HG02588 (cell line): ENCODE results near the gene LRRC63.
"Not testable (repeated sequence)": the region's sequence is repeated elsewhere in the genome, so short reads cannot be mapped to it uniquely, and the experiment has no call there.

Source experiments
- ATAC-seq: cut with Tn5 transposase; IDR thresholded peaks from one replicate; pipeline ENCODE4 v1.9.1; 2021; ENCODE audit warnings: mild to moderate bottlenecking, moderate library complexity; ENCODE audit not compliant: unreplicated experiment

The LRRC63 gene

DNA sequence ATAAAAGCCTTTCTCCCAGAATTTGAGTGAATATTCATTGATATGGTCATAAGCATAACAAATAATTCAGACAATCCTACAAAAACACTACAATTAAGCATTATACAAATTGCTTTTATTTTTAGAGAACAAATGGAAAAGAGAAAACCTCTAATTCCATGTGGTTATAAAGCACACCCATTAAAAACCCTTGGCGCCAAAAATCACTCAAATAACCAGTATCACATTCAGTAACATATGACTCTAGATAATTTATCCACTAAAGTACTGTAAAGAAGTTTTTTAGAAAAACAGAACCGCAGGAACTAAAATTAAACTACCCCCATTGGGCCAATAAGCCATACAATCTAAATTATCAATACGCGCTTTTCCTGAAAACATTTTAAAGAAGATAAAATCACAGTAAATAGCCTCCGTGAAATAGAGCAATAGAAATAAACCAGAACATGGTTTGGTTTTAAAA, 30.3 kb upstream of the LRRC63 start:
- no peak for ATAC-seq

DNA sequence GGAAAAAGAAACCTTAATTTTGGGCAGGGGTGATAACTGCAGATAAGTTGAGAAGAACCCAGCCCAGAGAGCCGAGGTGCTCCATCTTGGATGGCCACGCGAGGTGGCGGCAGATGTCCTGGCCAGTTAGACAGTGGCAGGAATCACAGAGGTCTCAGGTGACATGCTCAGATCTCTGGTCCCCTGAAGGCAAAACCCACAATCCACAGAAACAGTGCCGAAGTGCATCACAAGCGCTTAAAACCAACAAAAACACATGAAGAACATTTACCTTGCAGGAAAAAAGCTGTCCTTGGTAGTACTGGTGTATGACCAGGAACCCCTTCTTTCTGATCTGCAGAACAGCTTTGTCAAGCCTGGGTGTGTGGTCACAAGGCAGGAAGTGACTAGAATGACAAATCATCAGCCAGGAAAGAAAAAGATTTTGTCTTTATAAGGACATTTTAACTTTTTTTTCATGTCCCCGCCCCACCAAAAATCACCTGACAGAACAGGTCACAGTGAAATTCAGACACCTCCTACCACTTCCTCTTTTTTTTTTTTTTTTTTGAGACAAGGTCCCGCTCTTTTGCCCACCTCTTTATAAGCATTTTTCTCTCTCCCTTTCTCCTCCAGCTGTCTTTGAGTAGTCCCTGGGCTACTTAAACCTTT, 29.8 kb upstream of the LRRC63 start, which contains the start of gene LCP1:
Gene LCP1 (minus strand): TSS at position 338 of the 651 bp plus-strand sequence. CDS start 22,515 bp downstream, outside the sequence.
- peak; percentile 66 for ATAC-seq

DNA sequence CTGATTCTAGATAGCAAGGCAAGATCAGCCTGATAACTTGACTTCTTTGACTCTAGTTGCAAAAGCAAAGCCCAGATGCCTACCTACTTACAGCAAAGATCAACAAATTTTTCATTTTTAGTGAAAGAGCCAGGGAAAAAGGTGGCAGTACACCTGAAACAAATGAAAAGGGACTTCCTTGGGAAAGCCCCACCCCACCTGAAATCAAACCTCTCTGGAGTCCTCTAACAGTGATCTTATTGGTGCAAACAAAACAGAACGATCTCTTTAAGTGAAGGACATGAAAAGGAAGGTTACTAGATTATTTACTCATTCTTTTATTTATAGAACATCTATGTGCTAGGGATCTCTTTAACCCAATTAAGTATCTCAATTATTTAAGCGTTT, 29.2 kb upstream of the LRRC63 start:
- ATAC-seq, result no peak

DNA sequence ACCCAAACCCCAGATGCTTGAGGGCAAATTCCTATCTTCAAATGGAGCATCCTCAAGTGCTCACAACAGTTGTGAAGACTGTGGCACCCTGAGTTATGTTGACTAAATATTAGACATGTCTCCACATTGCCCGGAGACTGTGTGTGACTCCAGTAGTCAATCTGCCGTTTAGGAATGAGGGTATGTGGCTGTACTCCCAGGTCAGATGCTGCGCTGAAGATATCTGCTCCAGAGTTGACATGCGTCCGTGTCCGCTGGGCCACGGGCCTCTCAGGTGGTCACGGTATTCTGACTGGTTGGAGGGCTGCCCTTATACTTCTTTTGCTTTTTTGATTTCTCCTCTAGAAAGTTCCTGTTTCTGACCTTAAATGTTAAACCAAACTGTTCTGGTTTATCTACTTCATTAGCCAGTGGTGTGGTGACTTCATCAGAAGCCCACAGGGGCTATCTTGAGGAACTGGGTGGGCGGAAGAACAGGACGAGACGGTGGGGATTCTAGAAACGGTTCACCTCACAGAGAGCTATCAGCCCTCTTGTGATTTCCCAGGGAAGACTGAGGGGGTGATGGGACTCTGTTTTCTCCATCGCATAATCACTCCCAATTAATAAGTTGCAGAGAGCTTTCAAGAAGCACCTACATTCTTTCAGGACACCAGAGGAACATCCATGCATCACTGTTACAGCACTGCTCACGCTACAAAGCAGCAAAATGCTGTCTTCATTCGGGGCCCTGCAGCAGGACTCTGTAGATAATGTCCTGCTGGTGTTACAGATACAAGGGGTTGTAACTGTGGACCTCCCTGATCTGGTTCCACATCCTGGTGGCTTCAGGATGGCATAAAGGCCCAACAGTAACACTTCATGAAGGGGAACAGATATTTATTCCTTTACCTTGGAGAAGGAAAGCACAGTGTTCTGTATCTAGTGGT, 28.4 kb upstream of the LRRC63 start:
- ATAC-seq, result no peak

DNA sequence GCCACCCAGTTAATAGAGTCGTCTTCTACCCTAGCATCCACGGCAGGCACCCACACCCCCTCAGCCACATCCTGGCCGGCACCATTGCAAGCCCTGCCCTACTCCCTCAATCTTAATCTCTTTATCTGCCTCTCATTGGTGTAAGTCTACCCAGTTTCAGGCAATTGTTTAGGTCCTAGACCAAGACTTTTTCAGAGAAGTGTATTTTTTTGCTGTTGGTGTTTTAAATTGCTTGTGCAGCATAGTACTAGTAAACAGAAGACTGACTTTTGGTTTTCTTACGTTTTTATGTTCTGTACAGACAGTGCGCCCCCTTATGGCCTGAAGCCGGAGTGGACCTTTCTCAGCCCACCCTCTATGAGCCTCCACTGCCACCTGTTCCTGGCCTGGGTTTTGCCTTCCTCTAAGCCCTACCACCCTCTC, 27.4 kb upstream of the LRRC63 start:
- ATAC-seq, result peak; percentile 34

DNA sequence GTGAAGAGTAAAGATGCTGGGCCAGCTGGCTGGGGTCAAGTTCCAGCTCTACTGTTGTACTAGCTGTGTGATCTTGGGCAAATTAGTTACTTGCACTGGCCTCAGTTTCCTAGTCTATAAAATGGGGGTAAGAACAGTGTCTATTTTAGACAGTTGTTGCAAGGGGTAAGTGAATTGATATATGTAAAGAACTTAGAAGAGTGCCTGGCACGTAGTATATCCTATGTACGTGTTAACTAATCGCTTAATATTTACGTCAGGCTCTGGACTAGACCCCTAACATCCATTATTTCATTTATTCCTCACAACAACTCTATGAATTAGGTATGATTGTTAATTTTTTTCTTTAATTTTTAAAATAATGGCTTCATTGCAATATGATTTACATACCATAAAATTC, 26.1 kb upstream of the LRRC63 start:
- ATAC-seq, result no peak

DNA sequence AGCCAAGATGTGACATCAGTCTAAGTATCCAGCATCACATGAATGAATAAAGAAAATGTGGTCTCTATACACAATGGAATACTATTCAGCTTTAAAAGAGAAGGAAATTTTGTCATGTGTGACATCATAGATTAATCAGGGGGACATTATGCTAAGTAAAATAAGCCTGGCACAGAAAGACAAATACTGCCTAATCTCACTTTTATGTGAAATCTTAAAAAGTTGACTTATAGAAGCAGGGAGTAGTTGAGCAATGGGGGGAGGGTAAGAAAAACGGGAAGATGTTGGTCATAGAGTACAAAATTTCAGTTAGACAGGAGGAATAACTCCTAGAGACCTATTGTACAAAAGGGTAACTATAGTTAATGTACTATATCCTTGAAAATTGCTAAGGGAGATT, 19.3 kb upstream of the LRRC63 start:
- ATAC-seq, result no peak

DNA sequence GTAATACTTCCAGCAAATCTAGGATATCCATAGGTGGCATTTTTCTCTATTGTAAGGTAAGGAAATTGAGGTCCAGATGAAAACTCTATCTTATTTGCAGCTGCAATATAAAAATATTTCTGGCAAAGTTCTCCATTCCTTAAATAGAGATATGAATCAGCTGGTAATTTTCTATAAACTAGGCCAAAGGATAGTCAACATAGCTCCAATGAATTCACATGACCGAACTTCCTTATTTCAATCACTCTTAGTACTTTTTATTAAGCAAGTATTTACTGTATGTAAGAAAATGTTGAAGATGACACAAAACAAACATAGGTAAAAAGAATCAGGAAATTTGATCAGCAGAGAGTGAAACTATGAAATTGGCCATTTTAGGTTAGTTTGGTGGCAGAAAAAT, 16.7 kb upstream of the LRRC63 start:
- no peak for ATAC-seq

DNA sequence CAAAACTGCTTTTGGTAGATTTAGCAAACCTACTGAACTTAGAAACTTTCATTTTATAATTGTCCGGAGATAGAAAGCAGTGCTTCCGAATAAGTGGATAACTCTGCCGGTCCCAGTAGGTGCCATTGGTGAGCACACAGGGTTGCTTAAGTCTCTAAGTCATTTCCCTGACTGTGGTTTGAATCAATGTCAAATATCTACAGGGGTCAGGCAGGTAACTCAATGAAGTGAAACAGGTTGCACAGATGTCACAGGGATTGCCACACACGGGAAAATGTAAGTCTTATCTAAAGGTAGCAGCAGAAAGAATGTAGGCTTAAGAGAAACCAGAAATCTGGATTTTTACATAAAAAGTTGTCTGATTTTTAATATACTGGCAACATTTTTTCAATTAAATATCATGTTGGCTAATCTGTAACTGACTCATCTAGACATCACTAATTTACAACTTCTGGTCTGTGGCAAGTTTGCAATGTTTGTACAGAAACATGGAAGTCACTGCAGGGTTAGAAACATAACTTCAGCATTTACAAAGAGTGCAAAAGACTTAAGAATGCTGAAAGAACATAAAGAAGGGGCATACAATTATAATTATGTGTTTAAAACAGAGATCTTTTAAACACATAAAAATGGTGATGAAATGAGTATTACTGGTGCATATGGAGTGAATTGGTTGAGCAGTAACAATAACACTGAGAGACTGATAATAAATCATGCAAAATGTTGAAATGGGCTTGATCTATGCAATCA, 14.3 kb upstream of the LRRC63 start:
- ATAC-seq, result no peak

DNA sequence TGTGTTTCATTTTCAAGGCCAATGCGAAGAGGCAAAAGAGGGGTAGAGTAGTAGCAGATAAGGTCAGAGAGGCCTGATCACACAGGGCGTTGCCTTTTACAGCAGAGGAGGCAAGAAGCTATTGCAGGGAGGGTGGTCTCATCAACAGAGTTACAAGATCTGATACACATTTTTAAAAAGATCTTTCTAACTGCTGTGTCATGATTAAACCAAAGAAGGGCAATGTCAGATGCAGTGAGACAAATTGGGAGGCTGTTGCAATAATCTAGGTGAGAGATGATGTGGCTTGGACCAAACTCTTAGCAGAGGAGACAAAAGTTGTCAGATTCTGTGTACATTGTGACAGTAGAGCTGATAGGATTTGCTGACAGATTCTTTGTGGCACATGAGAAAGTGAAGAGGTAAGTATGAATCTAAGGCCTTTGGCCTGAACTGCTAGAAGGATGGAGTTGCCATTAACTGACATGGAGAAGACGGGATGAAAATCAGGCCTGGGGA, 13.0 kb upstream of the LRRC63 start:
- ATAC-seq, result no peak

DNA sequence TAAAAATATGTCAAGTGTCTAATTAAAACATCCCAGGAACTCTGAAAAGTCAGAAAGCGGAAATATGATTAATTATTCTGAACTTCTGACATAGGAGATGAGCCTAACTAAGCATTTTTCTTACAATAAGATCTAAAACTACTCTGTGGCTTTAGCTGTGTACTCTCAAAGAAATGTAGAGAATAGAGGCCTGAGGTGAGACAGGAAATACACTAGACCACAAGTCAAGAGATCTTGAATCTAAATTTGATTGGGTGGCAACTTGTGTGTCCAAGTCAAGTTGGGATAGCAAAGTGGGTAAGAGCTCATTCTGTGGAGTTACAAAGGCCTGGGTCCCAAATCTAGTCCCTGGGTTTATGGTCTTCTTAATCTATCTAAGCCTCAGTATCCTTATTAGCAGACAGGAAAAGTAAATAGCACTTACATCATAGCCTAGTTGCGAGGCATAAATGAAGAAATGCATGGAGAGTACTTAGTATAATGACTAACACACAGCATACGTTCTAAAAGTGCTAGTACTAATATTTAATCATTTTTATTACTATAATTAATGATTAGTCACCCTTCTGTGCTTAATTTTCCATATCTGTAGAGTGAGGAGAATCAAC, 9.4 kb upstream of the LRRC63 start:
- ATAC-seq, result no peak

DNA sequence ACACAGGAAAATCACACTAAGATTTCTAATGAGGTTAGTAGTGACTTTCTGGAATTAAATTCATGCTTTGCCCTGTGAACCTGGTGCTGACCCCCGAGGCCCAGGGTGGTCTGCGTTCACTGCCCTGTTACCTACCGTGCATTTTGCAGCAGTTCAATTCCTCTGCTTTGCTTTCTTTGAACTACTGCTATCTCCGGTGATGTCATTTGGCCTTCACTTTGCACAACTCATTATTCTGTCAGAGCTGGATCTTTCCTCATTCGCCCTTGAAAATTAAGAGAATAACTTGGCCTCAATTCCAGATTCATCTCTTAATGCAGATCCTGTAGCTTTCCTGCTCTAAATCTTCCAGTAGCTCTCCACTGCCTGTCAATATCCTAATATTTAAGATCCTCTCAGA, 8.8 kb upstream of the LRRC63 start:
- no peak for ATAC-seq

DNA sequence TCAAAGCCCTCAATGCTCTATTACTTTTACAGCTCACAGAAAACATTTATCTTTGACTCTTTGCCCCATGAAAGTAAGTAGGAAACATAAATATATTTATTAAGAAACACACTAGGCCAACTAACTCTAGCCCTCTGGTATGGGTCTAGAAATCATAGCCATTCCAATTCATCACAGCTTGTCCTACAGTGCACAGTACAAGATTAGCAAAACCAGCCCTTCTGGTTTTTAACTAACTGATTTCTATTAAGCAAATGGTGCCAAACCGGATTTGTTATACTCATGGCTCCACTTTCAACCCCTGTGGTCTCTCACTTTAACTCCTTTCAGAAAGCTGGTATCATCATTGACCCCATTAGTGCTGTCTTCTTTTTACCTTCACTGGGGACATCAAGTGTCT, 5.6 kb upstream of the LRRC63 start:
- ATAC-seq, result no peak

DNA sequence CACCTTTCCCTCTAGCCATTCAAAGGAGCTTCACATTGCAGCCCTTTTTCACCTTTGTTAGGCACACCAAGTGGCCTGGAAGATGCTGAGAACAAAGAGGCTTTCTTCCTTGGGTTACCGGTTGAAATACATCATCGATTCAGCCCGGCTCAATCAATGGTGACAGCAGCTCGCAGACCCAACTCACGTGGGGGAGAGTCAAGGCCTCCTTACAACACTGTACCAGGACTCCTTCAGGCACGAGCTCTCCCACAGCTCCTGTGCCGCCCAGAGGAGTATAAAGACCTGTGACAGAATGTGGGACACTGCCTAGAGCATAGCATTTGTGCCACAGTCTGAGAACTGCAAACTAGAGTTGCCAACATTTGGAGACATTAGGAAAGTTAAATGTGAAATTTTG, 3.9 kb upstream of the LRRC63 start:
- ATAC-seq, result no peak

DNA sequence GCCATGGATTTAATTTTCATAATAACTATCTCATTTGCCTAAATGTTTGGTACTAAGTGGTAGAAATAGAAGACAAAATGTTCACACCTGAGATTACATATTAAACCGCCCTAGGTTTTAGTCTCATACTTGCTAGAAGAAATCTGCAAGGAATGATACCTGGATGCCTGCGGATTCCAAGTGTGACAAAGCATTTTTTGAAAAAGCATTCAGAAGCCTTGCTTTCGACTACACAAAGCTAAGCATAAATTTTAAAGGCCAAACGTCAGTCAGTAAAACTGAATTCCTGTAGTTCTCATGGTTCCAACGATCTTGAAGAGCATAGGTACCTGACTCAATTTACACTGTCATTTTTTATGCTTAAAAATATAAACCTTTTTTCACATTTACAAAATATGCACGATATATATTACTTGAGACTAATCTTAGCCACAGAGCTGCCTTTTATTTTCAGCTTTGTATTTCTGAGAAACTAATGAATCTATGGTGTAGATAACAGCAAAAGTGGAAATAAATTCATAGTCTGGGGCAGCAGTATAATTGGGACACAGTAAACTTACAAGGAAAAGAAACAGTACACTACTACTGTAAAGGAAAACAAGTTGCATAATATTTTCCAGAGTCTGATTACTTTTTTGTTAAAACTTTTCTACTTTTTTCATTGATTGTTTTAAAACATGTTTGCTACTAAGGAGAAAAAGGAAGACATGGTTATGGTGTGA, 1.2 kb upstream of the LRRC63 start:
- ATAC-seq, result no peak

DNA sequence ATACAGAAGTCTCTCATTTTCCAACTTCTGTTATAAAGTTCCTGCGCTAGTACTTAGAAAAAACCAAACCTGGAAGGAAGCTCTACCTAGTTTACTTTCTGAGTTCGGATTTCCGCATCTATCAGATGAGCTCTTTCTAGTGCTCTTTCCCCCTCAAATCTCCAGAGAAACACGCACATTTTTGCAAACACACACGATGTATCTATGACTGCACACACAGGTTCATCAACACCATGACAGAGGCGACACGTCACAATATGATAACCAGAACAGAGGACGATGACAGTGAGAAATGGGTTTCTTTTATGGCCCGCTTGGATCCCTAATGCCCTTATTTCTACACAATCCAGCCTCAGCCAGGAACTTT, 629 bp upstream of the LRRC63 start:
- ATAC-seq, result peak; percentile 13

DNA sequence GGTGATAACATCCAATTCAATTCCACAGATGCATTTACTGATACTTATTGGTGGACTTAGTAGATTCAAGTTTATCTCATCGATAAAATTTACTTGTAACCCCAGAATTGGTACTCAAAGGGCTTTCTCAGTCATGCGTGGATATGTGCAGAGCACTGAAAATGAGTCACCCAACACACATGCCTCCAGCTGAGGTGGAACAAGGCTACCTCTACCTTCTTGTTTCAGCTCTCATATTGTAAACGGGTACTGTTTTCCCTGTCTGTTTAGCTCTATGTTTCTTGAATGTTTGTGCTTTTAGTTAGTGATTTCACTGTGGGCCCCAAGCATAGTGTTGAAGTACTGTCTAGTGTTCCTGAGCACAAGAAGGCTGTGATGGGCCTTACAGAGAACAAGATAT, 1.5 kb downstream of the LRRC63 start:
- no peak for ATAC-seq

DNA sequence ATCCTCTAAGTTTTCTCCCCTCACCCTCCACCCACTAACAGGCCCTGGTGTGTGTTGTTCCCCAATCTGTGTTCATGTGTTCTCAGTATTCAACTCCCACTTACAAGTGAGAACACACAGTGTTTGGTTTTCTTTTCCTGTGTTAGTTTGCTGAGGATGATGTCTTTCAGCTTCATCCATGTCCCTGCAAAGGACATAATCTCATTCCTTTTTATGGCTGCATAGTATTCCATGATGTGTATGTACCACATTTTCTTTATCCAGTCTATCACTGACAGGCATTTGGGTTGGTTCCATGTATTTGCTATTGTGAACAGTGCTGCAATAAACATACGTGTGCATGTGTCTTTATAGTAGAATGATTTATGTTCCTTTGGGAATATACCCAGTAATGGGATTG, 3.0 kb downstream of the LRRC63 start:
- not testable (repeated sequence) for ATAC-seq

DNA sequence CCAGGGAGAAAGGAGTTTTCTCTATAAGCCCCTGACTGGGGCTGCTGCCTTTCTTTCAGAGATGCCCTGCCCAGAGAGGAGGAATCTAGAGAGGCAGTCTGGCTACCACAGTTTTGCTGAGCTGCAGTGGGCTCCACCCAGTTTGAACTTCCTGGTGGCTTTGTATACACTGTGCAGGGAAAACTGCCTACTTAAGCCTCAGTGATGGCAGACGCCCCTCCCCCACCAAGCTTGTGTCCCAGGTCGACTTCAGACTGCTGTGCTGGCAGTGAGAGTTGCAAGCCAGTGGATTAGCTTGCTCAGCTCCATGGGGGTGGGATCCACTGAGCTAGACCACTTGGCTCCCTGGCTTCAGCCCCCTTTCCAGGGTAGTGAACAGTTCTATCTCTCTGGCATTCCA, 8.5 kb downstream of the LRRC63 start:
- ATAC-seq, result not testable (repeated sequence)

DNA sequence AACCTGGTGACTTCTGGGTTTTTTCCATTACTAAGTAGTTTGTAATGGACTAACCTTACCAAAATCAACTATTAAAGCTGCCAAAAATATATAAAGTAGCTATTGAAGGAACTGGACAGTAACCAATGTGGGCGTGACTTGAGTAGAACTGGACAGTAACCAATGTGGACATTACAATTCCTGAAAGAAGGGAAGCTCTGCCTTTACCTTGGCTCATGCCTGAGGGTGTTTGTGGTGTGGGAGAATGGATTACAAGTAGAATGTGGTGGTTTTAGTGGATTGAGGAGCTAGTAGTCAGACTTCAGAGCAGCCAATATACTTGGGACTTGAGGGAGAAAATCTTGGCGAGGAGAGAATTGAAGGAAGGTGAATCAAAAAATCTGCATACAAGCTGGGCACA, 17.5 kb downstream of the LRRC63 start:
- no peak for ATAC-seq
